GM12891 (cell line): Measurements from ENCODE around the gene SHMT1.

Experiments
- POLR2A ChIP-seq: IDR thresholded peaks from 2 replicates; pipeline ENCODE4 v1.6.1; 2011; ENCODE audit warnings: low read depth, low read length, control low read depth
- POLR2AphosphoS5 ChIP-seq: IDR thresholded peaks from 2 replicates; pipeline ENCODE4 v1.6.1; 2011; ENCODE audit warnings: low read depth, low read length, control low read depth
- POU2F2 ChIP-seq: IDR thresholded peaks from 2 replicates; pipeline ENCODE4 v1.6.1; 2011; ENCODE audit warnings: low read depth, mild to moderate bottlenecking, control low read depth, low read length, moderate library complexity

DNA sequence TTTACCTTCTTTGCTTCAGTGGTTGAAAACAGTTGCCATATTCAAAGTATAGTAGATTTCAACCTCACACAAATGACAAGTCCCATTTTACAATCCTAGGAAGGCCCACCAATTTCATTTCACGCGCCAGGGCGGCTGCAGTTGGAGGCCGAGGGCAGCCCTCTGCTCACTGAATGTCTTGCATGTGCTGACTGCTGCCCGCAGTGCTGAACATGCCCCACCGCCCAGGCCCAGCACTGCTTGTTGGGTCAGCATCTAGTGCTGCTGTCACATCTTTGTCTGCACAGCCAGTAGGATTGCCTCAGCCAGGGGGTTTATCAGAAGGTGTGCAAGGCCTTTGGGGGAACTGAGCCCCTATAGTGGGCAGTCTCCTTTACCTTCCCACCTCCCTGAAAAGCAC is 36.8 kb downstream of the SHMT1 start:
- TF ChIP-seq POU2F2 (no peak), POLR2AphosphoS5 (no peak), POLR2A (no peak)
